A549 (cell line): Measurements from ENCODE around the gene FILIP1L. TPM values are rescaled to one million over a fixed set of nuclear protein-coding genes. Genes with fewer than 3 reads are reported as not detected.

ENCODE experiments used
- ATAC-seq, 2 experiments: fragments of 200-7000 bp in 1 of 2; fragments of >200 bp in 1 of 2; cut with Nextera tagmentation in 1 of 2; cut with Tn5 transposase in 1 of 2; 3 replicates each; pipeline versions ENCODE4 v1.8.0 to v1.9.1; 2018 to 2020; ENCODE audit warnings: mild to moderate bottlenecking in 1 of 2, moderate library complexity in 1 of 2
- CTCF ChIA-PET: fragments of 300-600 bp; sonication (Branson Sonifier 250); formaldehyde crosslinking; extraction: SDS; loops from one replicate; lab custom pipeline; 2021; ENCODE audit warnings: antibody characterized with exemption, inconsistent platforms; lab: Yijun Ruan, JAX
- POLR2A ChIA-PET: fragments of 350-600 bp; formaldehyde crosslinking; extraction: SDS; loops from one replicate; lab custom pipeline; 2021; ENCODE audit warnings: antibody characterized with exemption, inconsistent platforms; lab: Yijun Ruan, JAX
- DNase-seq, 2 experiments: peaks; one replicate each; pipeline versions ENCODE4 v3.0.0 to v3.0.0-alpha.2; 2011 to 2016; ENCODE audit warnings: low read depth in 1 of 2, low spot score in 1 of 2
- FAIRE-seq: peaks from 2 replicates; lab custom pipeline; 2011; peaks lifted over from hg19 to GRCh38; lab: Jason Lieb, UNC
- H3K27ac ChIP-seq, 2 experiments: fragments of >200 bp; sonication (Bioruptor Twin); formaldehyde crosslinking; 3 replicates each; pipeline ENCODE4 v1.5.1; 2016 to 2017
- H3K4me1 ChIP-seq: fragments of >200 bp; sonication (Bioruptor Twin); formaldehyde crosslinking; 3 replicates; pipeline ENCODE4 v1.6.1; 2016
- H3K4me2 ChIP-seq: fragments of >200 bp; sonication (Bioruptor Twin); formaldehyde crosslinking; 3 replicates; pipeline ENCODE4 v1.6.1; 2016
- H3K4me3 ChIP-seq: fragments of >200 bp; sonication (Bioruptor Twin); formaldehyde crosslinking; 3 replicates; pipeline ENCODE4 v1.5.1; 2016
- H3K9me3 ChIP-seq: fragments of >200 bp; sonication (Bioruptor Twin); formaldehyde crosslinking; 3 replicates; pipeline ENCODE4 v1.6.1; 2016
- CBX2 ChIP-seq: fragments of 200-600 bp; sonication (generic); IDR thresholded peaks from 2 replicates; pipeline ENCODE4 v1.6.1; 2016; ENCODE audit warnings: low read depth, mild to moderate bottlenecking, borderline replicate concordance
- CBX8 ChIP-seq: fragments of 200-600 bp; sonication (generic); IDR thresholded peaks from 2 replicates; pipeline ENCODE4 v1.6.1; 2016
- CHD4 ChIP-seq: fragments of 200-600 bp; sonication (generic); IDR thresholded peaks from 2 replicates; pipeline ENCODE4 v1.6.1; 2016; ENCODE audit warnings: antibody characterized with exemption, mild to moderate bottlenecking, borderline replicate concordance
- EHF ChIP-seq: fragments of 250-450 bp; sonication (Bioruptor Pico); IDR thresholded peaks from 2 replicates; pipeline ENCODE4 v1.5.0; 2020; ENCODE audit warnings: mild to moderate bottlenecking
- EHMT2 ChIP-seq: fragments of 200-600 bp; sonication (generic); IDR thresholded peaks from 2 replicates; pipeline ENCODE4 v1.6.1; 2016; ENCODE audit warnings: antibody characterized with exemption, low read depth, mild to moderate bottlenecking, moderate library complexity
- FOSL2 ChIP-seq, 2 experiments: fragments of 450-650 bp in 1 of 2; fragments of >200 bp in 1 of 2; sonication (Bioruptor Twin) in 1 of 2; formaldehyde crosslinking; IDR thresholded peaks; 2 replicates each; pipeline versions ENCODE4 v1.5.0 to v1.6.1; 2016 to 2020; ENCODE audit warnings: mild to moderate bottlenecking in 1 of 2, moderate library complexity in 1 of 2
- HDAC2 ChIP-seq: fragments of 200-600 bp; sonication (generic); IDR thresholded peaks from 2 replicates; pipeline ENCODE4 v1.6.1; 2016
- HOXB5 ChIP-seq: fragments of 250-450 bp; sonication (Bioruptor Pico); IDR thresholded peaks from 2 replicates; pipeline ENCODE4 v1.5.0; 2020; ENCODE audit warnings: mild to moderate bottlenecking, moderate library complexity
- JUN ChIP-seq, 2 experiments: fragments of >200 bp; sonication (Bioruptor Twin); formaldehyde crosslinking; IDR thresholded peaks; 2 replicates in 1 of 2; 3 replicates in 1 of 2; pipeline ENCODE4 v1.6.1; 2016 to 2017
- JUNB ChIP-seq: fragments of >200 bp; sonication (Bioruptor Twin); formaldehyde crosslinking; IDR thresholded peaks from 2 replicates; pipeline ENCODE4 v1.6.1; 2016
- KDM5A ChIP-seq: fragments of 200-600 bp; sonication (generic); IDR thresholded peaks from 2 replicates; pipeline ENCODE4 v1.6.1; 2016; ENCODE audit warnings: antibody characterized with exemption, mild to moderate bottlenecking
- MAFK ChIP-seq: fragments of 450-650 bp; IDR thresholded peaks from 2 replicates; pipeline ENCODE4 v1.6.1; 2014; ENCODE audit not compliant: partially characterized antibody
- MYC ChIP-seq: IDR thresholded peaks from 2 replicates; pipeline ENCODE4 v1.6.1; 2012; ENCODE audit warnings: mild to moderate bottlenecking, inconsistent platforms, low read length, improper control_type of control experiment, borderline replicate concordance
- NFE2L2 ChIP-seq: fragments of 150-350 bp; conservative IDR thresholded peaks from 2 replicates; pipeline ENCODE4 v1.6.1; 2014; ENCODE audit warnings: low read length
- NPAS2 ChIP-seq: fragments of 250-450 bp; sonication (Bioruptor Pico); IDR thresholded peaks from 2 replicates; pipeline ENCODE4 v1.8.0; 2022; ENCODE audit warnings: mild to moderate bottlenecking, moderate library complexity, borderline replicate concordance
- NR3C1 ChIP-seq: fragments of >200 bp; sonication (Bioruptor Twin); formaldehyde crosslinking; IDR thresholded peaks from 3 replicates; pipeline ENCODE4 v1.6.1; 2017
- PHF8 ChIP-seq: fragments of 200-600 bp; sonication (generic); IDR thresholded peaks from 2 replicates; pipeline ENCODE4 v1.6.1; 2016; ENCODE audit warnings: low read depth, mild to moderate bottlenecking, antibody characterized with exemption, moderate library complexity, borderline replicate concordance
- POLR2A ChIP-seq: IDR thresholded peaks from 2 replicates; pipeline ENCODE4 v1.6.1; 2012; ENCODE audit warnings: mild to moderate bottlenecking, low read length
- POLR2AphosphoS2 ChIP-seq: conservative IDR thresholded peaks from 2 replicates; pipeline ENCODE4 v1.6.1; 2012; ENCODE audit warnings: low read length, improper control_type of control experiment, inconsistent platforms
- RARB ChIP-seq: fragments of 250-450 bp; sonication (Bioruptor Pico); IDR thresholded peaks from 2 replicates; pipeline ENCODE4 v1.8.0; 2021; ENCODE audit warnings: mild to moderate bottlenecking, moderate library complexity
- RFX5 ChIP-seq: fragments of 450-650 bp; IDR thresholded peaks from 2 replicates; pipeline ENCODE4 v1.7.1; 2014; ENCODE audit warnings: antibody characterized with exemption, mild to moderate bottlenecking, moderate library complexity
- SMC3 ChIP-seq: fragments of >200 bp; sonication (Bioruptor Twin); formaldehyde crosslinking; IDR thresholded peaks from 3 replicates; pipeline ENCODE4 v1.6.1; 2018; ENCODE audit warnings: inconsistent platforms
- TFCP2L1 ChIP-seq: fragments of 250-450 bp; sonication (Bioruptor Pico); IDR thresholded peaks from 2 replicates; pipeline ENCODE4 v1.5.0; 2021; ENCODE audit warnings: mild to moderate bottlenecking
- TP53 ChIP-seq: fragments of 250-450 bp; sonication (Bioruptor Pico); IDR thresholded peaks from 2 replicates; pipeline ENCODE4 v1.5.0; 2021; ENCODE audit warnings: mild to moderate bottlenecking, moderate library complexity
- ZFP36 ChIP-seq: fragments of 450-650 bp; IDR thresholded peaks from 2 replicates; pipeline ENCODE4 v1.6.1; 2014; ENCODE audit warnings: borderline replicate concordance; ENCODE audit not compliant: partially characterized antibody
- WGBS: methylation state at CpG from one replicate; pipeline ENCODE4 v1.1.6; 2017; ENCODE audit errors: missing lambda C conversion rate; 5-methylcytosine and 5-hydroxymethylcytosine counted together
- polyA plus RNA-seq, 4 experiments: library from polyadenylated mRNA; depleted of rRNA in 3 of 4; stranded (reverse); fragments of >200 nt; fragmentation: RNase III in 1 of 4; extraction: RNeasy Plus Mini Kit Qiagen cat#74134 plus additional on column Dnase treatment in 1 of 4; gene quantifications; 2 replicates in 3 of 4; 3 replicates in 1 of 4; pipeline ENCODE4 v1.2.3, GENCODE V29; 2011 to 2017
- TF ChIP-seq, protein P1 (sequence below): IDR thresholded peaks from 2 replicates; pipeline ENCODE4 v1.6.1; 2012
- TF ChIP-seq, protein P2 (sequence below): IDR thresholded peaks from 2 replicates; pipeline ENCODE4 v1.6.1; 2012; ENCODE audit warnings: low read depth, borderline replicate concordance
- TF ChIP-seq, protein P3 (sequence below): fragments of 150-350 bp; IDR thresholded peaks from 2 replicates; pipeline ENCODE4 v1.6.1; 2014; ENCODE audit warnings: low read depth, mild to moderate bottlenecking, low read length
- TF ChIP-seq, protein P4 (sequence below): fragments of >200 bp; sonication (Bioruptor Twin); formaldehyde crosslinking; IDR thresholded peaks from 3 replicates; pipeline ENCODE4 v1.6.1; 2016
- TF ChIP-seq, protein P5 (sequence below): fragments of 200-600 bp; sonication (generic); IDR thresholded peaks from 2 replicates; pipeline ENCODE4 v1.6.1; 2016; ENCODE audit warnings: antibody characterized with exemption, mild to moderate bottlenecking, moderate library complexity

The FILIP1L gene
- polyA plus RNA-seq, 2 of the 4 experiments (the other 2 are of a cell fraction): 0.19 to 0.45 TPM

DNA sequence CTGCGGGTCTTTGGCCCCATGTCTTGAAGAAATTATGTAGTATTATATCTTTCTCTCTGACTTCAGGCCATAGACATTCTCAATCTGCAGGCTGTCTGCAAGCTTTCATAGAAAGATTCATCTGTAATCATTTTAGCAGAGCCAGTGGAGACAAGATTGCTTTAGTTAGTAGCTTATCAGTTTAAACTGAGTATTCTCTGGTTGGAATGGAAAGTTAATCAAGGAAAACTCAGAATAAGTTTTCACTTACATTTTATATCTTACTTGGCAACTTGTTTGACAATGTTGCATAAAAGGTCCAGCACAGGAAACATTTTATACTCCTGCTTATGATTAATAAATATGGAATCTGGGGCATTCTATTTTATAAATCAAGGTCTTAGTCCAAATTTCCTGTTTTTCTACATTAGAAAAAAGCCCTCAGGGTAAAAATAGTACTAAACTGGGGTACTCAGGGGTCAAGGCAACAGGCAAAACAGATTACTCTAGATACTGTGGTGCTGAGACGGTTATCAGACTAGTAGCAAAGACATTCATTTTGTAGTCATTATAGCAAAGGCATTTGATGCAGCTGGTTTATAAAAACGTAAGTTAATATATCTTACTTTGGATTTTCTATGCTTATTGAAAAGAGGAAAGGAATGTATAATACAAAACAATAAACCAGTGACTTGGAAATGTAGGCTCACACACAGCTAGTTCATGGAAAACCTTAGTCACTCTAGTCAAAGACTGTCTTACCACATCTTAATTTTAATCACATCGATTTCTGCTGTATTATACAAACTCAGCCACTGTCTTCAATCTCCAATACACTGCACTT, 45.2 kb upstream of the FILIP1L start:
- FAIRE-seq: no peak
- DNase-seq: no peak
- no peak overlapping the region for H3K4me3 ChIP-seq

DNA sequence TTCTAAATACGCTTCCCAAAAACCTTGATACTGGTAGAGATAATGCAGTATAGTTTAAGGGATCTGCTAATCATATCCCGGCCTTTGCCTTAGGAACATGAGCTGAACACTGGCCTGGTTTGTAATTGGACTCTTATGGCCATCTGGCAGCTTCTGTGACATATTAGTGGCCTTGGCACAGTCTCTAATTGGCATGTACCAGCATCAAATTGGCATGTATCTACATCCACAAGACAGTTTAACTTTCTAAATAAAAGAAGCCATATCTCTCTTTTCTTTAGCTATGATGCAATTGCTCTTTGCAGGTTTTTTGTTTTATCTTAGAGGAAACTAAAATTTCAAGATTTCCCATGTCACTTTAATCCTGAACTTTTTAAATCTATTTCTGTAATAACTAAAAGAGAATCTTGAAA, 44.6 kb upstream of the FILIP1L start:
- ATAC-seq (no peak), DNase-seq (no peak)
- Histone ChIP-seq H3K27ac (no peak overlapping the region), H3K4me1 (peaks cover 4% of the 10 kb centered on the region; the same call in 1 of the 3 replicates), H3K4me3 (no peak overlapping the region), H3K9me3 (peaks cover 20% of the 10 kb centered on the region; the same call in 2 of the 3 replicates), H3K4me2 (no peak overlapping the region)
- WGBS: 84% methylated on average over 2 of the region's 2 CpGs
- CTCF ChIA-PET: interaction anchor here (1.4 kb wide), 1 partner anchor 11 kb away, joined by 4 read pairs; no protein-coding TSS in a partner anchor
- TF ChIP-seq CHD4: no peak
- no peak for TF ChIP-seq JUNB
- no peak for TF ChIP-seq RARB
- no peak for TF ChIP-seq NFE2L2
- TF ChIP-seq HOXB5: no peak
- TF ChIP-seq, protein P1, sequence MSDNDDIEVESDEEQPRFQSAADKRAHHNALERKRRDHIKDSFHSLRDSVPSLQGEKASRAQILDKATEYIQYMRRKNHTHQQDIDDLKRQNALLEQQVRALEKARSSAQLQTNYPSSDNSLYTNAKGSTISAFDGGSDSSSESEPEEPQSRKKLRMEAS: no peak
- no peak for TF ChIP-seq TP53
- no peak for TF ChIP-seq FOSL2 (IDR thresholded peaks at IDR 0.05)
- no peak for TF ChIP-seq FOSL2 (CRISPR knock-in tag; IDR thresholded peaks at IDR 0.05)
- TF ChIP-seq JUN (IDR thresholded peaks at IDR 0.05): no peak
- no peak for TF ChIP-seq POLR2AphosphoS2
- no peak for TF ChIP-seq EHMT2
- no peak for TF ChIP-seq SMC3
- TF ChIP-seq MYC: no peak
- TF ChIP-seq CBX2: no peak
- no peak for TF ChIP-seq CBX8
- TF ChIP-seq, protein P2, sequence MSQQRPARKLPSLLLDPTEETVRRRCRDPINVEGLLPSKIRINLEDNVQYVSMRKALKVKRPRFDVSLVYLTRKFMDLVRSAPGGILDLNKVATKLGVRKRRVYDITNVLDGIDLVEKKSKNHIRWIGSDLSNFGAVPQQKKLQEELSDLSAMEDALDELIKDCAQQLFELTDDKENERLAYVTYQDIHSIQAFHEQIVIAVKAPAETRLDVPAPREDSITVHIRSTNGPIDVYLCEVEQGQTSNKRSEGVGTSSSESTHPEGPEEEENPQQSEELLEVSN: no peak
- no peak for TF ChIP-seq NPAS2 (CRISPR knock-in tag)
- TF ChIP-seq, all 56 proteins: peak for 0
- FAIRE-seq: no peak
- POLR2A ChIA-PET: no interaction called here

More for the DNA sequence above, 45.2 kb upstream of the FILIP1L start:
- no peak for TF ChIP-seq RARB
- TF ChIP-seq, protein P3, sequence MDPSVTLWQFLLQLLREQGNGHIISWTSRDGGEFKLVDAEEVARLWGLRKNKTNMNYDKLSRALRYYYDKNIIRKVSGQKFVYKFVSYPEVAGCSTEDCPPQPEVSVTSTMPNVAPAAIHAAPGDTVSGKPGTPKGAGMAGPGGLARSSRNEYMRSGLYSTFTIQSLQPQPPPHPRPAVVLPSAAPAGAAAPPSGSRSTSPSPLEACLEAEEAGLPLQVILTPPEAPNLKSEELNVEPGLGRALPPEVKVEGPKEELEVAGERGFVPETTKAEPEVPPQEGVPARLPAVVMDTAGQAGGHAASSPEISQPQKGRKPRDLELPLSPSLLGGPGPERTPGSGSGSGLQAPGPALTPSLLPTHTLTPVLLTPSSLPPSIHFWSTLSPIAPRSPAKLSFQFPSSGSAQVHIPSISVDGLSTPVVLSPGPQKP: no peak
- no peak for TF ChIP-seq POLR2A
- TF ChIP-seq HDAC2: no peak
- TF ChIP-seq, protein P4, sequence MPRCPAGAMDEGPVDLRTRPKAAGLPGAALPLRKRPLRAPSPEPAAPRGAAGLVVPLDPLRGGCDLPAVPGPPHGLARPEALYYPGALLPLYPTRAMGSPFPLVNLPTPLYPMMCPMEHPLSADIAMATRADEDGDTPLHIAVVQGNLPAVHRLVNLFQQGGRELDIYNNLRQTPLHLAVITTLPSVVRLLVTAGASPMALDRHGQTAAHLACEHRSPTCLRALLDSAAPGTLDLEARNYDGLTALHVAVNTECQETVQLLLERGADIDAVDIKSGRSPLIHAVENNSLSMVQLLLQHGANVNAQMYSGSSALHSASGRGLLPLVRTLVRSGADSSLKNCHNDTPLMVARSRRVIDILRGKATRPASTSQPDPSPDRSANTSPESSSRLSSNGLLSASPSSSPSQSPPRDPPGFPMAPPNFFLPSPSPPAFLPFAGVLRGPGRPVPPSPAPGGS: no peak
- TF ChIP-seq POLR2AphosphoS2: no peak
- TF ChIP-seq, protein P5, sequence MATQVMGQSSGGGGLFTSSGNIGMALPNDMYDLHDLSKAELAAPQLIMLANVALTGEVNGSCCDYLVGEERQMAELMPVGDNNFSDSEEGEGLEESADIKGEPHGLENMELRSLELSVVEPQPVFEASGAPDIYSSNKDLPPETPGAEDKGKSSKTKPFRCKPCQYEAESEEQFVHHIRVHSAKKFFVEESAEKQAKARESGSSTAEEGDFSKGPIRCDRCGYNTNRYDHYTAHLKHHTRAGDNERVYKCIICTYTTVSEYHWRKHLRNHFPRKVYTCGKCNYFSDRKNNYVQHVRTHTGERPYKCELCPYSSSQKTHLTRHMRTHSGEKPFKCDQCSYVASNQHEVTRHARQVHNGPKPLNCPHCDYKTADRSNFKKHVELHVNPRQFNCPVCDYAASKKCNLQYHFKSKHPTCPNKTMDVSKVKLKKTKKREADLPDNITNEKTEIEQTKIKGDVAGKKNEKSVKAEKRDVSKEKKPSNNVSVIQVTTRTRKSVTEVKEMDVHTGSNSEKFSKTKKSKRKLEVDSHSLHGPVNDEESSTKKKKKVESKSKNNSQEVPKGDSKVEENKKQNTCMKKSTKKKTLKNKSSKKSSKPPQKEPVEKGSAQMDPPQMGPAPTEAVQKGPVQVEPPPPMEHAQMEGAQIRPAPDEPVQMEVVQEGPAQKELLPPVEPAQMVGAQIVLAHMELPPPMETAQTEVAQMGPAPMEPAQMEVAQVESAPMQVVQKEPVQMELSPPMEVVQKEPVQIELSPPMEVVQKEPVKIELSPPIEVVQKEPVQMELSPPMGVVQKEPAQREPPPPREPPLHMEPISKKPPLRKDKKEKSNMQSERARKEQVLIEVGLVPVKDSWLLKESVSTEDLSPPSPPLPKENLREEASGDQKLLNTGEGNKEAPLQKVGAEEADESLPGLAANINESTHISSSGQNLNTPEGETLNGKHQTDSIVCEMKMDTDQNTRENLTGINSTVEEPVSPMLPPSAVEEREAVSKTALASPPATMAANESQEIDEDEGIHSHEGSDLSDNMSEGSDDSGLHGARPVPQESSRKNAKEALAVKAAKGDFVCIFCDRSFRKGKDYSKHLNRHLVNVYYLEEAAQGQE: no peak
- TF ChIP-seq RFX5: no peak
- no peak for TF ChIP-seq HOXB5
- TF ChIP-seq MAFK: no peak
- TF ChIP-seq KDM5A: no peak
- TF ChIP-seq PHF8: no peak
- TF ChIP-seq ZFP36: no peak
- TF ChIP-seq JUN (IDR thresholded peaks at IDR 0.05): no peak
- TF ChIP-seq CBX8: no peak
- TF ChIP-seq EHF (CRISPR knock-in tag): no peak
- no peak for TF ChIP-seq TFCP2L1 (CRISPR knock-in tag)
- TF ChIP-seq FOSL2 (IDR thresholded peaks at IDR 0.05): no peak
- no peak for TF ChIP-seq FOSL2 (CRISPR knock-in tag; IDR thresholded peaks at IDR 0.05)
- TF ChIP-seq NR3C1: no peak
- TF ChIP-seq, all 56 proteins: peak for 0
- H3K27ac ChIP-seq: no peak overlapping the region
- H3K4me1 ChIP-seq: peaks cover 4% of the 10 kb centered on the region; the same call in 1 of the 3 replicates
- H3K4me2 ChIP-seq: no peak overlapping the region
- peaks cover 19% of the 10 kb centered on the region; the same call in 2 of the 3 replicates for H3K9me3 ChIP-seq
- no peak for ATAC-seq
- POLR2A ChIA-PET: no interaction called here
- WGBS: 84% methylated on average over 4 of the region's 4 CpGs
- CTCF ChIA-PET: interaction anchor here (1.4 kb wide), 1 partner anchor 11 kb away, joined by 4 read pairs; no protein-coding TSS in a partner anchor
